ENCODE measurements around the gene TMEM208. TPM values are rescaled to one million over a fixed set of nuclear protein-coding genes. Genes with fewer than 3 reads are reported as not detected.

The TMEM208 gene
- total and polyA plus RNA-seq, 2 of the 13 experiments (the other 11 are each of a cell fraction or from before 2014, with no cell fraction given) = 58.8 to 72.9 TPM

- TF ChIP-seq, protein P1, sequence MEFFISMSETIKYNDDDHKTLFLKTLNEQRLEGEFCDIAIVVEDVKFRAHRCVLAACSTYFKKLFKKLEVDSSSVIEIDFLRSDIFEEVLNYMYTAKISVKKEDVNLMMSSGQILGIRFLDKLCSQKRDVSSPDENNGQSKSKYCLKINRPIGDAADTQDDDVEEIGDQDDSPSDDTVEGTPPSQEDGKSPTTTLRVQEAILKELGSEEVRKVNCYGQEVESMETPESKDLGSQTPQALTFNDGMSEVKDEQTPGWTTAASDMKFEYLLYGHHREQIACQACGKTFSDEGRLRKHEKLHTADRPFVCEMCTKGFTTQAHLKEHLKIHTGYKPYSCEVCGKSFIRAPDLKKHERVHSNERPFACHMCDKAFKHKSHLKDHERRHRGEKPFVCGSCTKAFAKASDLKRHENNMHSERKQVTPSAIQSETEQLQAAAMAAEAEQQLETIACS (CRISPR knock-in tag; IDR thresholded peaks at IDR 0.05) = peak; percentile 100
- TF ChIP-seq EHMT2 (IDR thresholded peaks at IDR 0.05; ENCODE audit: borderline replicate concordance, low read depth, low read length) (no peak), ZNF446 (CRISPR knock-in tag; IDR thresholded peaks at IDR 0.05) (no peak), CEBPG (CRISPR knock-in tag; IDR thresholded peaks at IDR 0.05) (peak; percentile 95), KLF15 (CRISPR knock-in tag; IDR thresholded peaks at IDR 0.05; ENCODE audit: borderline replicate concordance) (no peak; the same call in 1 of the 2 replicates), HNF4G (IDR thresholded peaks at IDR 0.05; ENCODE audit: borderline replicate concordance, low read depth, low read length) (no peak), HNF4G (CRISPR knock-in tag; IDR thresholded peaks at IDR 0.05; ENCODE audit: borderline replicate concordance, low read depth) (no peak), ZNF790 (CRISPR knock-in tag; IDR thresholded peaks at IDR 0.05; ENCODE audit: borderline replicate concordance) (peak; percentile 89; the same call in 1 of the 2 replicates), ZBTB20 (CRISPR knock-in tag; IDR thresholded peaks at IDR 0.05; ENCODE audit: borderline replicate concordance, low read depth) (peak; percentile 7; the same call in 1 of the 2 replicates), SP5 (CRISPR knock-in tag; IDR thresholded peaks at IDR 0.05; ENCODE audit: borderline replicate concordance, low read depth) (peak; percentile 88), NFKB2 (CRISPR knock-in tag; IDR thresholded peaks at IDR 0.05; ENCODE audit: borderline replicate concordance) (peak; percentile 85; the same call in 1 of the 2 replicates), ZFP1 (CRISPR knock-in tag; IDR thresholded peaks at IDR 0.05) (no peak; the same call in 1 of the 2 replicates), POGK (CRISPR knock-in tag; conservative IDR thresholded peaks at IDR 0.05) (peak; percentile 82), ZNF468 (CRISPR knock-in tag; IDR thresholded peaks at IDR 0.05) (0 out of 2 replicates have a peak, but pooled peaks have one; percentile 83), IRX3 (CRISPR knock-in tag; IDR thresholded peaks at IDR 0.05; ENCODE audit: borderline replicate concordance, low read depth) (peak; percentile 77; the same call in 1 of the 2 replicates), MBD4 (IDR thresholded peaks at IDR 0.05; ENCODE audit: borderline replicate concordance, low read length) (no peak), DNMT1 (CRISPR knock-in tag; IDR thresholded peaks at IDR 0.05) (peak; percentile 87), POLR2AphosphoS2 (IDR thresholded peaks at IDR 0.05; ENCODE audit: low read depth, low read length) (no peak), SETDB1 (CRISPR knock-in tag; IDR thresholded peaks at IDR 0.05; ENCODE audit: borderline replicate concordance) (no peak), KAT8 (CRISPR knock-in tag; IDR thresholded peaks at IDR 0.05) (peak; percentile 91)
- TF ChIP-seq, protein P2, sequence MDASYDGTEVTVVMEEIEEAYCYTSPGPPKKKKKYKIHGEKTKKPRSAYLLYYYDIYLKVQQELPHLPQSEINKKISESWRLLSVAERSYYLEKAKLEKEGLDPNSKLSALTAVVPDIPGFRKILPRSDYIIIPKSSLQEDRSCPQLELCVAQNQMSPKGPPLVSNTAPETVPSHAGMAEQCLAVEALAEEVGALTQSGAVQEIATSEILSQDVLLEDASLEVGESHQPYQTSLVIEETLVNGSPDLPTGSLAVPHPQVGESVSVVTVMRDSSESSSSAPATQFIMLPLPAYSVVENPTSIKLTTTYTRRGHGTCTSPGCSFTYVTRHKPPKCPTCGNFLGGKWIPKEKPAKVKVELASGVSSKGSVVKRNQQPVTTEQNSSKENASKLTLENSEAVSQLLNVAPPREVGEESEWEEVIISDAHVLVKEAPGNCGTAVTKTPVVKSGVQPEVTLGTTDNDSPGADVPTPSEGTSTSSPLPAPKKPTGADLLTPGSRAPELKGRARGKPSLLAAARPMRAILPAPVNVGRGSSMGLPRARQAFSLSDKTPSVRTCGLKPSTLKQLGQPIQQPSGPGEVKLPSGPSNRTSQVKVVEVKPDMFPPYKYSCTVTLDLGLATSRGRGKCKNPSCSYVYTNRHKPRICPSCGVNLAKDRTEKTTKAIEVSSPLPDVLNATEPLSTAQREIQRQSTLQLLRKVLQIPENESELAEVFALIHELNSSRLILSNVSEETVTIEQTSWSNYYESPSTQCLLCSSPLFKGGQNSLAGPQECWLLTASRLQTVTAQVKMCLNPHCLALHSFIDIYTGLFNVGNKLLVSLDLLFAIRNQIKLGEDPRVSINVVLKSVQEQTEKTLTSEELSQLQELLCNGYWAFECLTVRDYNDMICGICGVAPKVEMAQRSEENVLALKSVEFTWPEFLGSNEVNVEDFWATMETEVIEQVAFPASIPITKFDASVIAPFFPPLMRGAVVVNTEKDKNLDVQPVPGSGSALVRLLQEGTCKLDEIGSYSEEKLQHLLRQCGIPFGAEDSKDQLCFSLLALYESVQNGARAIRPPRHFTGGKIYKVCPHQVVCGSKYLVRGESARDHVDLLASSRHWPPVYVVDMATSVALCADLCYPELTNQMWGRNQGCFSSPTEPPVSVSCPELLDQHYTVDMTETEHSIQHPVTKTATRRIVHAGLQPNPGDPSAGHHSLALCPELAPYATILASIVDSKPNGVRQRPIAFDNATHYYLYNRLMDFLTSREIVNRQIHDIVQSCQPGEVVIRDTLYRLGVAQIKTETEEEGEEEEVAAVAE (CRISPR knock-in tag; IDR thresholded peaks at IDR 0.05; ENCODE audit: borderline replicate concordance) = peak; percentile 23; the same call in 1 of the 2 replicates
Measured at GRCh38 chr16:67183627-67184452, 43.1 kb upstream of the TMEM208 start, which contains the start of gene MATCAP1 (continued).

Data from HepG2 (cell line).